GM12878 (cell line): Measurements from ENCODE around the gene LIF. TPM values are rescaled to one million over a fixed set of nuclear protein-coding genes. Genes with fewer than 3 reads are reported as not detected.

Source experiments
- ATAC-seq: fragments of 200-7000 bp; cut with Tn5 transposase; 3 replicates; pipeline ENCODE4 v1.9.1; 2020; ENCODE audit warnings: mild to moderate bottlenecking, moderate library complexity
- BruUV-seq: library from RNA; stranded (reverse); fragments of 400-500 nt; replicated peaks from 2 replicates; lab custom pipeline; 2021; lab: Mats Ljungman, UMichigan
- CTCF ChIA-PET: fragments of 300-600 bp; sonication (Branson Sonifier 250); formaldehyde crosslinking; extraction: SDS; loops from one replicate; lab custom pipeline; 2021; ENCODE audit warnings: inconsistent platforms; lab: Yijun Ruan, JAX
- POLR2A ChIA-PET: fragments of 350-600 bp; formaldehyde crosslinking; extraction: SDS; loops from one replicate; lab custom pipeline; 2021; ENCODE audit warnings: inconsistent platforms; lab: Charles Lee
- RAD21 ChIA-PET: fragments of 300-600 bp; sonication (Branson Sonifier 250); formaldehyde crosslinking; loops from one replicate; lab custom pipeline; 2023; ENCODE audit warnings: antibody characterized with exemption; ENCODE audit not compliant: unreplicated experiment; lab: Charles Lee
- SMC1A ChIA-PET: fragments of 300-600 bp; sonication (Branson Sonifier 250); formaldehyde crosslinking; loops from one replicate; lab custom pipeline; 2023; ENCODE audit not compliant: unreplicated experiment, uncharacterized antibody; lab: Charles Lee
- DNase-seq: peaks from one replicate; pipeline ENCODE4 v3.0.0-alpha.2; 2011; ENCODE audit warnings: low read depth, low spot score
- FAIRE-seq: peaks from 3 replicates; lab custom pipeline; 2011; peaks lifted over from hg19 to GRCh38; lab: Jason Lieb, UNC
- H2AFZ ChIP-seq: 2 replicates; pipeline ENCODE4 v1.6.0; 2011; ENCODE audit warnings: low read depth, low read length, control low read depth; ENCODE audit not compliant: control insufficient read depth
- H3K27ac ChIP-seq: 2 replicates; pipeline ENCODE4 v1.5.1; 2011; ENCODE audit warnings: control low read depth; ENCODE audit not compliant: control insufficient read depth, insufficient read depth
- H3K27me3 ChIP-seq, 2 experiments: replicated peaks in 1 of 2; 2 replicates each; pipeline versions ENCODE4 v1.6.0 to v1.6.1; 2011; ENCODE audit warnings: low read length in 1 of 2; ENCODE audit not compliant: control insufficient read depth in 2 of 2, insufficient read depth in 2 of 2
- H3K36me3 ChIP-seq, 2 experiments: 2 replicates each; pipeline ENCODE4 v1.5.1; 2011; ENCODE audit warnings: low read length in 1 of 2; ENCODE audit not compliant: control insufficient read depth in 2 of 2, insufficient read depth in 2 of 2
- H3K4me1 ChIP-seq: 2 replicates; pipeline ENCODE4 v1.6.1; 2011; ENCODE audit warnings: mild to moderate bottlenecking, low read length, moderate library complexity, mixed read lengths; ENCODE audit not compliant: control insufficient read depth, insufficient read depth
- H3K4me2 ChIP-seq: 2 replicates; pipeline ENCODE4 v1.6.0; 2011; ENCODE audit warnings: control low read depth; ENCODE audit not compliant: control insufficient read depth, insufficient read depth
- H3K4me3 ChIP-seq: fragments of 200-600 bp; sonication (generic); 2 replicates; pipeline ENCODE4 v1.5.1; 2016
- H3K79me2 ChIP-seq: 2 replicates; pipeline ENCODE4 v1.6.0; 2011; ENCODE audit warnings: low read length; ENCODE audit not compliant: control insufficient read depth, insufficient read depth
- H3K9ac ChIP-seq: 2 replicates; pipeline ENCODE4 v1.8.0; 2011; ENCODE audit warnings: low read length, control low read depth, mixed read lengths; ENCODE audit not compliant: control insufficient read depth, insufficient read depth
- H3K9me3 ChIP-seq: replicated peaks from 3 replicates; pipeline ENCODE4 v1.5.1; 2011; ENCODE audit warnings: mild to moderate bottlenecking, low read length; ENCODE audit not compliant: control insufficient read depth, insufficient read depth
- H4K20me1 ChIP-seq: 2 replicates; pipeline ENCODE4 v1.6.0; 2011; ENCODE audit not compliant: control insufficient read depth, insufficient read depth
- BMI1 ChIP-seq: fragments of 450-650 bp; IDR thresholded peaks from 2 replicates; pipeline ENCODE4 v1.6.1; 2016; ENCODE audit warnings: mild to moderate bottlenecking, moderate library complexity, borderline replicate concordance
- CBFB ChIP-seq: IDR thresholded peaks from 2 replicates; pipeline ENCODE4 v1.6.1; 2016; ENCODE audit warnings: antibody characterized with exemption, low read depth
- GABPA ChIP-seq: IDR thresholded peaks from 2 replicates; pipeline ENCODE4 v1.6.1; 2014; ENCODE audit warnings: antibody characterized with exemption, low read depth, mild to moderate bottlenecking, inconsistent platforms
- IKZF1 ChIP-seq: fragments of 450-650 bp; conservative IDR thresholded peaks from 2 replicates; pipeline ENCODE4 v1.6.1; 2017; ENCODE audit warnings: antibody characterized with exemption, mild to moderate bottlenecking
- MYC ChIP-seq: IDR thresholded peaks from 2 replicates; pipeline ENCODE4 v1.6.1; 2011; ENCODE audit warnings: mild to moderate bottlenecking, low read length, moderate library complexity, inconsistent platforms; ENCODE audit not compliant: insufficient read depth, insufficient replicate concordance, insufficient read length, severe bottlenecking
- NFYB ChIP-seq: IDR thresholded peaks from 2 replicates; pipeline ENCODE4 v1.6.1; 2011; ENCODE audit warnings: low read depth, mild to moderate bottlenecking, low read length, improper control_type of control experiment, moderate library complexity; ENCODE audit not compliant: insufficient read depth
- PML ChIP-seq: IDR thresholded peaks from 2 replicates; pipeline ENCODE4 v1.6.1; 2012; ENCODE audit warnings: low read length, inconsistent platforms
- RELA ChIP-seq: fragments of 450-650 bp; IDR thresholded peaks from 2 replicates; pipeline ENCODE4 v1.8.0; 2014; ENCODE audit warnings: borderline replicate concordance; ENCODE audit not compliant: partially characterized antibody
- SMARCA5 ChIP-seq: fragments of 450-650 bp; IDR thresholded peaks from 2 replicates; pipeline ENCODE4 v1.6.1; 2017; ENCODE audit warnings: mild to moderate bottlenecking
- SPI1 ChIP-seq: IDR thresholded peaks from 2 replicates; pipeline ENCODE4 v1.6.1; 2011; ENCODE audit warnings: low read depth, mild to moderate bottlenecking, low read length, moderate library complexity, borderline replicate concordance; ENCODE audit not compliant: insufficient read depth
- SREBF2 ChIP-seq: IDR thresholded peaks from 2 replicates; pipeline ENCODE4 v1.6.1; 2012; ENCODE audit warnings: mild to moderate bottlenecking, low read length
- STAT1 ChIP-seq: fragments of 450-650 bp; conservative IDR thresholded peaks from 2 replicates; pipeline ENCODE4 v1.6.1; 2014; ENCODE audit warnings: antibody characterized with exemption, mild to moderate bottlenecking
- WGBS: methylation state at CpG from one replicate; pipeline ENCODE4 v1.1.6; 2016; ENCODE audit warnings: low lambda C conversion rate; ENCODE audit not compliant: insufficient replicate concordance, insufficient coverage; ENCODE audit errors: missing lambda C conversion rate; 5-methylcytosine and 5-hydroxymethylcytosine counted together
- in situ Hi-C: fragments of 300-500 bp; cut with MboI; formaldehyde crosslinking; loops from 9 replicates; pipeline ENCODE4 v1.14.3; 2018; ENCODE audit warnings: mixed read lengths
- intact Hi-C: fragments of 100-400 bp; cut with micrococcal nuclease; formaldehyde crosslinking; loops from one replicate; pipeline ENCODE4 v1.14.2; 2022; ENCODE audit not compliant: unreplicated experiment
- polyA plus RNA-seq, 11 experiments: library from polyadenylated mRNA; depleted of rRNA in 4 of 11; unstranded in 6 of 11; stranded (reverse) in 5 of 11; fragments of >200 nt; fragmentation: Nextera tagmentation in 4 of 11; fragmentation: Illumina TruSeq in 1 of 11; extraction: Ambion mirVana in 4 of 11; extraction: Trizol in 1 of 11; gene quantifications; 1 replicate in 1 of 11; 2 replicates in 10 of 11; pipeline versions ENCODE4 v1.2.1 to v1.2.3, GENCODE V29; 2011 to 2016; ENCODE audit warnings: inconsistent platforms in 2 of 11, missing spikeins in 2 of 11, low read depth in 1 of 11
- total RNA-seq, 4 experiments: library from RNA; depleted of rRNA in 3 of 4; stranded (reverse); fragments of >200 nt in 3 of 4; fragmentation: Illumina TruSeq in 1 of 4; extraction: Trizol in 1 of 4; gene quantifications; 2 replicates each; pipeline versions ENCODE4 v1.2.1 to v1.2.3, GENCODE V29; 2013 to 2021

The LIF gene
- total and polyA plus RNA-seq, 10 of the 15 experiments (the other 5 are each of a cell fraction or from before 2014, with no cell fraction given): 0.05 to 3.4 (median 0.97) TPM

- no peak overlapping the region for H3K4me2 ChIP-seq
- TF ChIP-seq STAT1 (no peak), IKZF1 (peak; percentile 46; the same call in 1 of the 2 replicates), NFYB (no peak), SMARCA5 (no peak), GABPA (no peak), RELA (no peak), BMI1 (no peak), MYC (no peak), CBFB (no peak), SPI1 (peak; percentile 58; the same call in 1 of the 2 replicates), PML (no peak), SREBF2 (no peak)
- WGBS: 62% methylated on average over 17 of the region's 22 CpGs
- H4K20me1 ChIP-seq: no peaks in the 10 kb centered on the region
- ChIA-PET CTCF (interaction anchor here (0.8 kb wide), 1 partner anchor 11 kb away, joined by 3 read pairs; no protein-coding TSS in a partner anchor), RAD21 (interaction anchor here (1.0 kb wide), 1 partner anchor 35 kb away, joined by 3 read pairs; no protein-coding TSS in a partner anchor), POLR2A (no interaction called here), SMC1A (interaction anchor here (1.2 kb wide), 1 partner anchor 35 kb away, joined by 4 read pairs; no protein-coding TSS in a partner anchor)
- no peaks in the 10 kb centered on the region; a peak in 1 of 4 replicates for H3K27me3 ChIP-seq
- ATAC-seq: peak; percentile 15
- no peaks in the 10 kb centered on the region for H3K79me2 ChIP-seq
- no peak for FAIRE-seq
- no peak overlapping the region for H3K4me3 ChIP-seq
- H2AFZ ChIP-seq: no peak overlapping the region
- no peaks in the 10 kb centered on the region for H3K9me3 ChIP-seq
- no TSS peak for BruUV-seq
- H3K27ac ChIP-seq: no peak overlapping the region
- intact Hi-C loops (no loop called here), in situ Hi-C loops (no loop called here)
- no peak for DNase-seq
- no peaks in the 10 kb centered on the region for H3K36me3 ChIP-seq
- peaks cover 10% of the 10 kb centered on the region for H3K4me1 ChIP-seq
- no peak overlapping the region for H3K9ac ChIP-seq
These were observed 6.0 kb upstream of the LIF start for GRCh38 chr22:30252411-30253204.
